Liver (tissue), 9 donors: ENCODE results near the gene FGD5. TPM values are rescaled to one million over a fixed set of nuclear protein-coding genes. Genes with fewer than 3 reads are reported as not detected.

Experiments used
- DNase-seq: peaks from one replicate; pipeline ENCODE4 v3.0.0-alpha.2; 2017; ENCODE audit warnings: low spot score
- H3K27ac ChIP-seq, 2 donors: one replicate each; pipeline ENCODE4 v1.7.0; 2013; ENCODE audit warnings: inconsistent platforms in 2 of 2, low read length in 2 of 2, control low read depth in 1 of 2, low read depth in 1 of 2, mild to moderate bottlenecking in 1 of 2
- H3K27me3 ChIP-seq, 4 donors: one replicate each; pipeline versions ENCODE4 v1.6.1 to v1.7.0; 2013; ENCODE audit warnings: low read length in 3 of 4, inconsistent platforms in 1 of 4, mild to moderate bottlenecking in 1 of 4, moderate library complexity in 1 of 4; ENCODE audit not compliant: control insufficient read depth in 4 of 4, insufficient read depth in 4 of 4
- H3K36me3 ChIP-seq, 4 donors: one replicate each; pipeline versions ENCODE4 v1.6.1 to v1.7.0; 2013; ENCODE audit warnings: low read length in 3 of 4, mild to moderate bottlenecking in 3 of 4, low read depth in 1 of 4, moderate library complexity in 1 of 4; ENCODE audit not compliant: control insufficient read depth in 4 of 4, insufficient read depth in 3 of 4
- H3K4me1 ChIP-seq, 4 donors: one replicate each; pipeline versions ENCODE4 v1.6.1 to v1.7.0; 2013; ENCODE audit warnings: low read length in 3 of 4, mild to moderate bottlenecking in 3 of 4, moderate library complexity in 1 of 4; ENCODE audit not compliant: control insufficient read depth in 4 of 4, insufficient read depth in 4 of 4
- H3K4me3 ChIP-seq, 3 donors: one replicate each; pipeline versions ENCODE4 v1.6.1 to v1.7.0; 2013; ENCODE audit warnings: low read length in 3 of 3, control low read depth in 1 of 3, low read depth in 1 of 3, mild to moderate bottlenecking in 1 of 3
- H3K9ac ChIP-seq, 2 donors: one replicate each; pipeline ENCODE4 v1.7.0; 2013; ENCODE audit warnings: low read length in 2 of 2, mild to moderate bottlenecking in 2 of 2, moderate library complexity in 2 of 2, control low read depth in 1 of 2, low read depth in 1 of 2
- H3K9me3 ChIP-seq, 4 donors: one replicate each; pipeline versions ENCODE4 v1.6.1 to v1.7.0; 2013; ENCODE audit warnings: low read length in 3 of 4; ENCODE audit not compliant: control insufficient read depth in 4 of 4
- ATF3 ChIP-seq: IDR thresholded peaks from 2 replicates; pipeline ENCODE4 v1.6.1; 2016; ENCODE audit warnings: antibody characterized with exemption
- CTCF ChIP-seq: fragments of 150-350 bp; IDR thresholded peaks from 2 replicates; pipeline ENCODE4 v1.5.1; 2017; ENCODE audit warnings: improper control_type of control experiment, low read depth, low read length; ENCODE audit not compliant: missing input control
- EGR1 ChIP-seq, 2 donors: IDR thresholded peaks; 2 replicates each; pipeline ENCODE4 v1.6.1; 2016 to 2018; ENCODE audit warnings: antibody characterized with exemption in 2 of 2, low read depth in 2 of 2
- FOXA1 ChIP-seq: IDR thresholded peaks from 2 replicates; pipeline ENCODE4 v1.6.1; 2016; ENCODE audit warnings: antibody characterized with exemption
- FOXA2 ChIP-seq: IDR thresholded peaks from 2 replicates; pipeline ENCODE4 v1.6.1; 2016; ENCODE audit warnings: antibody characterized with exemption
- GABPA ChIP-seq, 2 donors: IDR thresholded peaks in 1 of 2; conservative IDR thresholded peaks in 1 of 2; 2 replicates each; pipeline ENCODE4 v1.6.1; 2016; ENCODE audit warnings: antibody characterized with exemption in 2 of 2, mild to moderate bottlenecking in 1 of 2, moderate library complexity in 1 of 2
- HNF4A ChIP-seq, 2 donors: conservative IDR thresholded peaks; 2 replicates each; pipeline ENCODE4 v1.6.1; 2016; ENCODE audit warnings: antibody characterized with exemption in 2 of 2, mild to moderate bottlenecking in 2 of 2
- HNF4G ChIP-seq: IDR thresholded peaks from 2 replicates; pipeline ENCODE4 v1.6.1; 2016; ENCODE audit warnings: antibody characterized with exemption
- JUND ChIP-seq, 2 donors: IDR thresholded peaks; 2 replicates each; pipeline ENCODE4 v1.6.1; 2016; ENCODE audit warnings: antibody characterized with exemption in 2 of 2
- MAX ChIP-seq: IDR thresholded peaks from 2 replicates; pipeline ENCODE4 v1.6.1; 2016; ENCODE audit warnings: antibody characterized with exemption
- NR2F2 ChIP-seq: IDR thresholded peaks from 2 replicates; pipeline ENCODE4 v1.6.1; 2016; ENCODE audit warnings: antibody characterized with exemption
- RAD21 ChIP-seq, 2 donors: IDR thresholded peaks; 2 replicates each; pipeline ENCODE4 v1.6.1; 2016; ENCODE audit warnings: antibody characterized with exemption in 2 of 2, mild to moderate bottlenecking in 2 of 2
- REST ChIP-seq: IDR thresholded peaks from 2 replicates; pipeline ENCODE4 v1.6.1; 2016; ENCODE audit warnings: antibody characterized with exemption, mild to moderate bottlenecking
- RXRA ChIP-seq, 2 donors: IDR thresholded peaks; 2 replicates each; pipeline ENCODE4 v1.6.1; 2017 to 2018; ENCODE audit warnings: antibody characterized with exemption in 2 of 2, mild to moderate bottlenecking in 1 of 2
- SP1 ChIP-seq: IDR thresholded peaks from 2 replicates; pipeline ENCODE4 v1.6.1; 2018; ENCODE audit warnings: antibody characterized with exemption, mild to moderate bottlenecking
- TAF1 ChIP-seq: conservative IDR thresholded peaks from 2 replicates; pipeline ENCODE4 v1.6.1; 2016; ENCODE audit warnings: antibody characterized with exemption, mild to moderate bottlenecking
- YY1 ChIP-seq: IDR thresholded peaks from 2 replicates; pipeline ENCODE4 v1.6.1; 2016; ENCODE audit warnings: antibody characterized with exemption, mild to moderate bottlenecking
- ZBTB33 ChIP-seq: IDR thresholded peaks from 2 replicates; pipeline ENCODE4 v1.6.1; 2016; ENCODE audit warnings: antibody characterized with exemption
- WGBS: extraction: QIAGEN DNeasy Blood & Tissue Kit; methylation state at CpG from one replicate; pipeline ENCODE4 v1.1.7; 2013; 5-methylcytosine and 5-hydroxymethylcytosine counted together
- polyA plus RNA-seq, 2 donors: library from polyadenylated mRNA; stranded (reverse) in 1 of 2; unstranded in 1 of 2; fragments of 200-250 nt in 1 of 2; fragments of >200 nt in 1 of 2; fragmentation: Nextera tagmentation in 1 of 2; extraction: Ambion mirVana in 1 of 2; gene quantifications; one replicate each; pipeline versions ENCODE4 v1.2.1 to v1.2.3, GENCODE V29; 2013 to 2015
- total RNA-seq, 2 donors: library from RNA; depleted of rRNA; stranded (reverse); fragments of >200 nt; gene quantifications; one replicate each; pipeline ENCODE4 v1.2.3, GENCODE V29; 2014
- donor health status: healthy.
- donor health status: healthy.
- donor health status: healthy.
- donor health status: healthy.
- donor health status: healthy.

Gene FGD5
- total and polyA plus RNA-seq, 4 donors: 2.0 to 6.3 (median 3.1) TPM

- H3K36me3 ChIP-seq: no peaks in the 10 kb centered on the region
- no peaks in the 10 kb centered on the region for H3K9me3 ChIP-seq
- no peak overlapping the region for H3K9ac ChIP-seq
- H3K27ac ChIP-seq: no peak overlapping the region
- DNase-seq: no peak
- 87% methylated on average over 5 of the region's 5 CpGs for WGBS
- no peaks in the 10 kb centered on the region for H3K4me1 ChIP-seq
- TF ChIP-seq GABPA (IDR thresholded peaks at IDR 0.05 in 1 of 2, conservative IDR thresholded peaks at IDR 0.05 in 1 of 2) (no peak), HNF4A (conservative IDR thresholded peaks at IDR 0.05) (no peak), FOXA1 (no peak), MAX (no peak), FOXA2 (no peak), REST (no peak), RXRA (IDR thresholded peaks at IDR 0.05) (no peak), RAD21 (IDR thresholded peaks at IDR 0.05) (no peak), NR2F2 (no peak), CTCF (no peak), EGR1 (IDR thresholded peaks at IDR 0.05; ENCODE audit: low read depth in 2 of 2) (no peak), TAF1 (no peak), ATF3 (no peak), HNF4G (no peak), SP1 (no peak), ZBTB33 (no peak), YY1 (no peak), JUND (IDR thresholded peaks at IDR 0.05) (no peak)
- no peak overlapping the region for H3K4me3 ChIP-seq
- H3K27me3 ChIP-seq: no peaks in the 10 kb centered on the region
Observed at GRCh38 chr3:14852058-14852594, 33.4 kb downstream of the FGD5 start.
